HG02763 (cell line): ENCODE data around the gene ARL4A.
A peak's percentile ranks its signal among the peaks of the same experiment; 100 is the strongest.
"Not testable (repeated sequence)": the region's sequence is repeated elsewhere in the genome, so short reads cannot be mapped to it uniquely, and the experiment has no call there.

Experiments
- ATAC-seq: cut with Tn5 transposase; IDR thresholded peaks from one replicate; pipeline ENCODE4 v1.9.1; 2021; ENCODE audit warnings: mild to moderate bottlenecking, moderate library complexity; ENCODE audit not compliant: unreplicated experiment

ARL4A gene, protein sequence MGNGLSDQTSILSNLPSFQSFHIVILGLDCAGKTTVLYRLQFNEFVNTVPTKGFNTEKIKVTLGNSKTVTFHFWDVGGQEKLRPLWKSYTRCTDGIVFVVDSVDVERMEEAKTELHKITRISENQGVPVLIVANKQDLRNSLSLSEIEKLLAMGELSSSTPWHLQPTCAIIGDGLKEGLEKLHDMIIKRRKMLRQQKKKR

GRCh38 chr7:12686891-12687717 is at the start of gene ARL4A:
Gene ARL4A (plus strand): TSS chr7:12687633. CDS start chr7:12688255, 622 bp downstream.
- ATAC-seq = peak; percentile 86

DNA sequence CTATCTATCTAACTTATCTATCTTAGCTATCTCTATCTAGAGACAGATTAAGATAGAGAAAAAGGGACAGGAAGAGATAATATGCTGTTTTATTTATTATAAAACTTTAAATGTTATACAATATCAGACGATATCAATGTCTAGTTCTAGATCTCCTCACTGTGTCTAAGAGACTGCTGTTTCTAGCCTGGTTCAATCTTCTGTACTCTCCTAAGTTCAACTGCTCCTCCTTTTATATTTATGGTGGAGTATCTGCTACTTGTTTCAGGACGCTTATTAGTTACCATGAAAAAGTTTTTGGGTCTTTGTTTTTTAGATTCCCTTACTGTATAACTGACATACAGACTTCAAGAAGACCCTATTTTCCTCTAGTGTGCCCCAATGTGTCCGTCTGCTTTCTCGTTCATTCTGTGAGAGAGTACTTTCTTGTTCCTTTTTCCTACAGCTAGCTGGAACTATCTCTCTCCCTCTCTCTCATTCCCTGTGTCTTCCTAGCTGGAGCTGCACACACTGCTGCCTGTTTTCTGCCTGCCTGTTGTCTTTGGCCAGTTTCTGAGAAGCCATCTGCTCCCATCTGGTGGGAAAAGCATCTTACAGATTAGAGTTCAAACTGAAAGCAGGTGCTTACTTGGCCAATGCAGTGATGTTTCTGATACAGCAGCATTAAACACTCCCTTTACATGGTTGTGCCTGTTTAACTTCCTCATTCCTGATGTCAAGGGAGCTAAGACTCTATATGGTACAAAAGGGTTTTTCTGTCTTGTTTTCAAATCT is 49.4 kb upstream of the ARL4A start:
- ATAC-seq = peak; percentile 54

GRCh38 chr7:12638851-12639456 is 48.5 kb upstream of the ARL4A start:
- peak; percentile 37 for ATAC-seq

GRCh38 chr7:12640299-12641096 is 46.9 kb upstream of the ARL4A start:
- ATAC-seq = no peak

- ATAC-seq = no peak
Measured at GRCh38 chr7:12641196-12641595, 46.2 kb upstream of the ARL4A start.

DNA sequence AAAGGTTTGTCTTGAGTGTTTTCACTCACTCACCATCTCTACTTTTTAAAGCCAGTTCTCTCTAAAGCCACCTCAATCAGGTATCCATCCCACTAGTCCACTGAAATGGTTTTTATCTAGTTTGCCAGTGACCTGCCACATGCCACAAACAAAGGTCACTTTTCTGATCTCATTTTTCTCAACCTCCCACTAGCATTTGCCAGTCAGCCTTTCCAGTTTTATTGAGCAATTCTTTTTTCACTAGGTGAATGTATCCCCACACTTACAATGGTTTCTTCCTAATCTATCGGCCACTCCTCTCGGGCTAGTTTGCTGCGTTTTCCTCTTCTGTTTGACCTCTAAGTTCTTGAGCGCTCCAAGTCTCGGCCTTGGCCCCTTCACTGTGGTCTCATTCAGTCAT is 44.9 kb upstream of the ARL4A start:
- no peak for ATAC-seq

GRCh38 chr7:12643001-12643643 is 44.3 kb upstream of the ARL4A start:
- no peak for ATAC-seq

DNA sequence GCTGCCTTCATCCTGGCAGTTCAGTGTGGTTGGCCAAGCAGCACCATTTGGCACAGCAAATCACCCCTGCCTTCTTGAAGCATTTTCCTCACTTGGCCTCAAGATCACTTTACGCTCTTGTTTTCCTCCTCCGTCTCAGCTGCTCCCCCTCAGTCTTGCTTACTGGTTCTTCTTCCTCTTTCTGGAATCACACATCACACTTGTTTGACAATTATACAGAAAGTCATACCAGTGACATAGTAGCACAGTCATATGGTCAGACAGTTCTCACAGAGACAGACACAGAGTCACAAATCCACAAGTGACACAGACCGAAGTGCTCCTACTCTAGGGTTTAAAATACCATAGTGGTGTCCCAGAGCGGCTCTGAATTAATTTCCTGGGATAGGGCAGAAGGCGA is 43.8 kb upstream of the ARL4A start:
- no peak for ATAC-seq

DNA sequence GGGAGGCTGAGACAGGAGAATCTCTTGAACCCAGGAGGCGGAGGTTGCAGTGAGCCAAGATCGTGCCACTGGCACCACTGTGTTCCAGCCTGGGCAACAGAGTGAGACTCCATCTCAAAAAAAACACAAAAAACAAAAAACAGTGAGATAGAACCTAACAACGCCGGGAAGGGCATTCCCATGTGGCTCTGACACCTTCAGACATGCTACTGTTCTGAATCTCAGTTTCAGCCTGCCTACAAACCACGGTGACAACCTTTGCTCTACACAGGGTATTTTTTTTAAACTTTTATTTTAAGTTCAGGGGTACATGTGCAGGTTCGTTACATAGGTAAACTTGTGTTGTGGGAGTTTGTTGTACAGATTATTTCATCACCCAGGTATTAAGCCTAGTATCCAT is 42.2 kb upstream of the ARL4A start:
- ATAC-seq = not testable (repeated sequence)

GRCh38 chr7:12646139-12646538 is 41.3 kb upstream of the ARL4A start:
- ATAC-seq = no peak

DNA sequence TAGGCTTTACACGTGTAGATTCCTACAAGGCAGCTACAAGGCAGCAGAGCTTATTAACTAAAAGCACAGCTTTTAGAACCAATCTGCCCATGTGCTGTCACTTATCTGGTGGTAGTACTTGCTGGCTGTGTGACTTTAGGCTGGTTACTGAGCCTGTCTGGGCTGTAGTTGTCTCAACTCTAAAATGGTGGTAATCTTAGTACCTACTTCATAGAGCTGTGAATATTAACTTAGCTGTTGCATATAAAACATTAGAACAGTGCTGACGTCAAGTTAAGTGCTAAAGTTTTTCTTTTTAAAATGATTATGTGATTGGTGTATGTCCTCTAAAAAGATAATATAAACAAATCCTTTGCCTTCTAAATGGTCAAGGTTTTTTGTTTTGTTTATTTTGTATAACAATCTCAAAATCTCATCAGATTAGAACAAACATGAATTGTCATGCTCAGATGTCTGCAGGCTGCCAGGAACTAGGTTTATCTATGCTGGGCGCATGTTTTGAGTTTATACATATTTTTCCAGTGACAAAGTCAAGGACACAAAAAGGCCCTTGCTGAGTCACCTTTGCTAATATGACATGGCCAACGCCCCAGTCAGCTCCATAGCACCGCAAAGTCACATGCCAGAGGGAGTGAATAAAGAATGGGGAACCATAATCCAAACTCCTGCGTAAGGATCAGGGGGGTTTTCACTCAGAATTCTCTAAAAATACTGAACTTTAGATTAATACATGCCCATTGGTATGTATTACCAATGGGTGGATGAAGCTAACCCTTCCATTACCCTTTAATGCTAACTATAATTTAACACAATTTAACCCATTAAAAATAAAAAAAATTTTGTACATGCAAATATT is 39.8 kb upstream of the ARL4A start:
- no peak for ATAC-seq

DNA sequence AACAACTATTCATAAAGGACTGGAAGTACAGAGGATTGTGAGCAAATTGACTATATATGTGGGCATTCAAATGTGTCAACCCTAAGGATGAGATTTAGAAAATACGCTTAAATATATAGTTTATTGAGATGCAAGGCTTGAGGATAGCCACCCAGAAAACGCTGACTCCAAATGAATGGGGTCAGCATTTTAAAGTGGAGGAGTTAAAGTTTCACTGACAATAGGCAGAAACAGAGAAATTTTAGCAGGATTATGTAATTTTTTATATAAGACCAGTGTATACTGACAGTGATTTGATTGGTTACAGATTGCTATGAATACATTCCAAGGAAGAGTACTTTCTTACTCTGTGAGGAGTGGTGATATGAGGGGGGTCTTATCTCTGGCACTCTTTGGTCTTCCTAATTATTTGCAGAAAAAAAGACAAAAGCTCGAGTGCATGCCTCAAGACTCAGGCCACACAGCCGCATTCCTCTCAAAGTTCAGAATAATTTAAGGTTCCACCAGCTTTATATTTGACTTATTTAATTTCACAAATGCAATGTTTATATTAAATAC is 38.6 kb upstream of the ARL4A start:
- ATAC-seq = no peak

DNA sequence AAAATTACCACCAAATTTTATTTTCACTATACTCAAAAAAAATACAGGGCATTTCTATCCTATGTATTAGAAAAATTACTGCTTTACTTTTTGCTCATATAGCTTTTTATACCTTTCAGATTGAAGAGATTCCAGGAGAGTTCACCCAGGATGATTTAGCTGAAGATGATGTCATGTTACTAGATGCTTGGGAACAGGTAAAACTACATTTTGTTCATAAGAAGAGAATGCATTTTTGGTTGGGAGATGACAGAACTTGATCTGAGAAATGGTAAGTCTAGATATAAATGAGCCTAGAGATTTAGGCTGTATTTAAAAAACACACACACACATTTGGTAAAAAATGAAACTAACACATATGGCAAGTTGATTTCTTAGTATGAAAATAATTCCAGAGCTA is 38.1 kb upstream of the ARL4A start:
- ATAC-seq = no peak

- no peak for ATAC-seq
Measured at GRCh38 chr7:12650080-12650479, 37.4 kb upstream of the ARL4A start.

- no peak for ATAC-seq
Measured at GRCh38 chr7:12653110-12653509, 34.3 kb upstream of the ARL4A start.

DNA sequence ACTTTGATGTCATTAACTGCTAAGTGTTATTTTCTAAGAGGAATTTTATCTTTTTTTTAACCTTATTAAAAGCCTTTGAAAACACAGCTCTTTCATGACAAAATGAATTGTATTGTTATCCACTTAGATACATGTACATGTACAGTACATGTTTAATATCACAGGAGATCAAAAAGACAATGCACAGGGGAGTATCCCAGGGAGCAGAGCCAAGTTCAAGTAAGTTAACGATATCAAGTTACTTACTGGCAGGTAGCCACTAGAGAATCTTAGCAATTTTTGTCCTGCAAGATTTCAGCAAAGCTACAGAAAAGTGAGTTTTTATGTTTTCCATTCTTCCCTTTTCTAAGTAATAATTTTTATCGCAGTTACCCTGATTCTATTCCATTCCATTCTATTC is 33.9 kb upstream of the ARL4A start:
- no peak for ATAC-seq

- ATAC-seq = no peak
Measured at GRCh38 chr7:12655161-12655560, 32.3 kb upstream of the ARL4A start.

GRCh38 chr7:12660423-12660822 is 27.0 kb upstream of the ARL4A start:
- ATAC-seq = not testable (repeated sequence)

GRCh38 chr7:12660986-12661385 is 26.4 kb upstream of the ARL4A start:
- not testable (repeated sequence) for ATAC-seq
